ENCODE data around the gene CPLANE1. TPM values are rescaled to one million over a fixed set of nuclear protein-coding genes. Genes with fewer than 3 reads are reported as not detected.

Gene CPLANE1
- total RNA-seq, 1 experiment from 2014 or later, result 15.3 TPM

DNA sequence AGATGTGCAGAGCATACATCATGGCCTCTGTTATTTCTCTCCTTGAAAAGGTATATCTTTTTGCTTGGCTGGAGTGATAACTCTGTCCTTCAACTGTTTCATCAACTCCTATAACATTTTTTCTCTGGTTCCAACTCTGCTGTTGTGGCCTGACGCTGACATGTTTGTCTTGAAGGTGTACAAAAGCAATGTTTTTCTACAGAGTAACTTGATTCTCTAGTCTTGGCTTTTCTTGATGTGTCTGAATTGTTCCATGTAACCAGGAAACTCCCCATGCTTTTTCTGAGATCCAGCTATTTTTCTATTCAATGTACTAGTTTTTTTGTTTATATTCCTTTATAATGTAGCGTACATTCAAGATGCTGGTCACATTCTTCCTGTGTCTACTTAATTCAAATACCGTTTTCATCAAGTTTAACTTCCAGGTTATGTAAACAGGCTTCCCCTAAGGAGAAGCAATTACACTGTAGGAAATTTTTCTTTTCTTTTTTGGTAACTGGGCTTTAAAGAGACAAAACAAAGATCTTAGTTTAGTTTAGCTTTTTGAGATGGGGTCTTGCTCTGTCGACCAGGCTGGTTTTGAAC lies 6.7 kb upstream of the CPLANE1 start:
- Mint-ChIP-seq H3K27ac (ENCODE audit: unreplicated experiment) (no peak overlapping the region), H3K9me3 (ENCODE audit: unreplicated experiment) (peaks cover 10% of the 10 kb centered on the region), H3K27me3 (ENCODE audit: insufficient read depth, unreplicated experiment) (no peaks in the 10 kb centered on the region), H3K4me1 (ENCODE audit: low read depth, unreplicated experiment) (no peaks in the 10 kb centered on the region), H3K4me3 (ENCODE audit: unreplicated experiment) (no peak overlapping the region), H3K36me3 (ENCODE audit: insufficient read depth, unreplicated experiment) (peaks cover 5% of the 10 kb centered on the region)
- TF ChIP-seq, protein P1, sequence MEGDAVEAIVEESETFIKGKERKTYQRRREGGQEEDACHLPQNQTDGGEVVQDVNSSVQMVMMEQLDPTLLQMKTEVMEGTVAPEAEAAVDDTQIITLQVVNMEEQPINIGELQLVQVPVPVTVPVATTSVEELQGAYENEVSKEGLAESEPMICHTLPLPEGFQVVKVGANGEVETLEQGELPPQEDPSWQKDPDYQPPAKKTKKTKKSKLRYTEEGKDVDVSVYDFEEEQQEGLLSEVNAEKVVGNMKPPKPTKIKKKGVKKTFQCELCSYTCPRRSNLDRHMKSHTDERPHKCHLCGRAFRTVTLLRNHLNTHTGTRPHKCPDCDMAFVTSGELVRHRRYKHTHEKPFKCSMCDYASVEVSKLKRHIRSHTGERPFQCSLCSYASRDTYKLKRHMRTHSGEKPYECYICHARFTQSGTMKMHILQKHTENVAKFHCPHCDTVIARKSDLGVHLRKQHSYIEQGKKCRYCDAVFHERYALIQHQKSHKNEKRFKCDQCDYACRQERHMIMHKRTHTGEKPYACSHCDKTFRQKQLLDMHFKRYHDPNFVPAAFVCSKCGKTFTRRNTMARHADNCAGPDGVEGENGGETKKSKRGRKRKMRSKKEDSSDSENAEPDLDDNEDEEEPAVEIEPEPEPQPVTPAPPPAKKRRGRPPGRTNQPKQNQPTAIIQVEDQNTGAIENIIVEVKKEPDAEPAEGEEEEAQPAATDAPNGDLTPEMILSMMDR (IDR thresholded peaks at IDR 0.05; ENCODE audit: insufficient read depth in 1 of 2, low read depth in 1 of 2, low read length in 1 of 2, severe bottlenecking in 1 of 2, unreplicated experiment in 1 of 2), result no peak
- CTCF ChIA-PET, result no interaction called here
- Histone ChIP-seq H3K27me3 (replicated peaks; ENCODE audit: control insufficient read depth, insufficient read depth, low read length) (no peaks in the 10 kb centered on the region), H3K4me1 (no peaks in the 10 kb centered on the region), H3K4me3 (ENCODE audit: low read depth, low read length) (no peak overlapping the region), H3K9me3 (no peaks in the 10 kb centered on the region; the same call in 1 of the 2 replicates), H3K36me3 (ENCODE audit: control insufficient read depth, insufficient read depth, low read length) (no peaks in the 10 kb centered on the region)
- POLR2A ChIA-PET, result no interaction called here
- no TSS peak for BruUV-seq (replicated peaks)
- intact Hi-C loops (cut with micrococcal nuclease; ENCODE audit: unreplicated experiment), result no loop called here
- DNase-seq, result no peak

DNA sequence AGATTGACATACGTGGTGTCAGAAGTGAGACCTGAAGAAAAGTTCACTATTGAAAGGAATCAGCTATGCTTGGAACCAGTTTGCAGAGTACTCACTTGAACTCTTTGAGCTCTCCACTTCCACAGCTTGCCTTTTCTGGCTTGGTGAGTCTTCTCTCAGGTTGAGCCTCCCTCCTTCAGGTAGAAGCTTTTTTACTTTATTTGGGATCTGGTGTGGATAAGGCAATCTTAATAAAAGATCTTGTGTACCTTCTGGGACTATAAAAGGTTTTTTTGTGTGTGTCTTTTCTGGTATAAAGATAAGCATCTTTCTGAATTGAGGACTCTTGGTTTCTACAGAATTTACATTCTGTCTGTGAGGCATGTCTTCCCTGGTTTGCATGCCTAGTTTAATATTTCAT lies 5.4 kb upstream of the CPLANE1 start:
- Histone ChIP-seq H3K9me3 (no peaks in the 10 kb centered on the region; the same call in 1 of the 2 replicates), H3K4me1 (no peaks in the 10 kb centered on the region), H3K4me3 (ENCODE audit: low read depth, low read length) (no peak overlapping the region), H3K36me3 (ENCODE audit: control insufficient read depth, insufficient read depth, low read length) (no peaks in the 10 kb centered on the region), H3K27me3 (replicated peaks; ENCODE audit: control insufficient read depth, insufficient read depth, low read length) (no peaks in the 10 kb centered on the region)
- ChIA-PET POLR2A (no interaction called here), CTCF (no interaction called here)
- DNase-seq, result no peak
- Mint-ChIP-seq H3K27ac (ENCODE audit: unreplicated experiment) (no peak overlapping the region), H3K4me1 (ENCODE audit: low read depth, unreplicated experiment) (no peaks in the 10 kb centered on the region), H3K27me3 (ENCODE audit: insufficient read depth, unreplicated experiment) (no peaks in the 10 kb centered on the region), H3K9me3 (ENCODE audit: unreplicated experiment) (peaks cover 10% of the 10 kb centered on the region), H3K4me3 (ENCODE audit: unreplicated experiment) (no peak overlapping the region), H3K36me3 (ENCODE audit: insufficient read depth, unreplicated experiment) (peaks cover 6% of the 10 kb centered on the region)
- TF ChIP-seq, protein P1 (IDR thresholded peaks at IDR 0.05; ENCODE audit: insufficient read depth in 1 of 2, low read depth in 1 of 2, low read length in 1 of 2, severe bottlenecking in 1 of 2, unreplicated experiment in 1 of 2), result no peak
- intact Hi-C loops (cut with micrococcal nuclease; ENCODE audit: unreplicated experiment), result no loop called here
- no TSS peak for BruUV-seq (replicated peaks)

DNA sequence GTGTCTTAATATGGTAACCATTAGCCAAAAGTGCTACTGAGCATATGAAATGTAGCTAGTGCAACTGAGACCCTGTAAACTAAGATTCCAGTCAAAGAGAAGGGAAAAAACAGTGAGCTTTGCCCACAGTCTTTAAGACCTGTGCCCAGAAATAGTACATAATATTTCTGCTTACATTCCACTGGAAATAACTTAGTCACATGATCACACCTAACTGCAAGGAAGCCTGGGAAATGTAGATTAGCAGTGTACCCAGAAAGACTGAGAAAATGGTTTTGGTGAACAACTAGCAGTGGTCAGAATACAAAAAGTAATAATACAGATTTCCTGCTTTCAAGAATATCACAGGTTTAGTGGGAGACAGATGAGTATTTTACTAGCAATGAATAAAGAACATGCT lies 2.5 kb upstream of the CPLANE1 start:
- Histone ChIP-seq H3K9me3 (no peaks in the 10 kb centered on the region; the same call in 1 of the 2 replicates), H3K36me3 (ENCODE audit: control insufficient read depth, insufficient read depth, low read length) (no peaks in the 10 kb centered on the region), H3K4me3 (ENCODE audit: low read depth, low read length) (no peak overlapping the region), H3K4me1 (no peaks in the 10 kb centered on the region), H3K27me3 (replicated peaks; ENCODE audit: control insufficient read depth, insufficient read depth, low read length) (no peaks in the 10 kb centered on the region)
- intact Hi-C loops (cut with micrococcal nuclease; ENCODE audit: unreplicated experiment), result no loop called here
- Mint-ChIP-seq H3K36me3 (ENCODE audit: insufficient read depth, unreplicated experiment) (peaks cover 9% of the 10 kb centered on the region), H3K4me3 (ENCODE audit: unreplicated experiment) (no peak overlapping the region), H3K27me3 (ENCODE audit: insufficient read depth, unreplicated experiment) (no peaks in the 10 kb centered on the region), H3K9me3 (ENCODE audit: unreplicated experiment) (peaks cover 10% of the 10 kb centered on the region), H3K4me1 (ENCODE audit: low read depth, unreplicated experiment) (no peaks in the 10 kb centered on the region), H3K27ac (ENCODE audit: unreplicated experiment) (no peak overlapping the region)
- no TSS peak for BruUV-seq (replicated peaks)
- TF ChIP-seq, protein P1 (IDR thresholded peaks at IDR 0.05; ENCODE audit: insufficient read depth in 1 of 2, low read depth in 1 of 2, low read length in 1 of 2, severe bottlenecking in 1 of 2, unreplicated experiment in 1 of 2), result no peak
- CTCF ChIA-PET, result no interaction called here
- POLR2A ChIA-PET, result no interaction called here
- no peak for DNase-seq
